ENCODE results near the gene C1S. TPM values are rescaled to one million over a fixed set of nuclear protein-coding genes. Genes with fewer than 3 reads are reported as not detected.
"Not testable (repeated sequence)": the region's sequence is repeated elsewhere in the genome, so short reads cannot be mapped to it uniquely, and the experiment has no call there.

The C1S gene
- total RNA-seq, 3 donors from 2014 or later (not counting 1 experiment from before 2014, with no cell fraction given), result 1.6 to 1.9 (median 1.9) TPM

- WGBS (ENCODE audit: insufficient coverage), result no CpG with 5 or more reads among the region's 1 CpG
- TF ChIP-seq, protein P1, sequence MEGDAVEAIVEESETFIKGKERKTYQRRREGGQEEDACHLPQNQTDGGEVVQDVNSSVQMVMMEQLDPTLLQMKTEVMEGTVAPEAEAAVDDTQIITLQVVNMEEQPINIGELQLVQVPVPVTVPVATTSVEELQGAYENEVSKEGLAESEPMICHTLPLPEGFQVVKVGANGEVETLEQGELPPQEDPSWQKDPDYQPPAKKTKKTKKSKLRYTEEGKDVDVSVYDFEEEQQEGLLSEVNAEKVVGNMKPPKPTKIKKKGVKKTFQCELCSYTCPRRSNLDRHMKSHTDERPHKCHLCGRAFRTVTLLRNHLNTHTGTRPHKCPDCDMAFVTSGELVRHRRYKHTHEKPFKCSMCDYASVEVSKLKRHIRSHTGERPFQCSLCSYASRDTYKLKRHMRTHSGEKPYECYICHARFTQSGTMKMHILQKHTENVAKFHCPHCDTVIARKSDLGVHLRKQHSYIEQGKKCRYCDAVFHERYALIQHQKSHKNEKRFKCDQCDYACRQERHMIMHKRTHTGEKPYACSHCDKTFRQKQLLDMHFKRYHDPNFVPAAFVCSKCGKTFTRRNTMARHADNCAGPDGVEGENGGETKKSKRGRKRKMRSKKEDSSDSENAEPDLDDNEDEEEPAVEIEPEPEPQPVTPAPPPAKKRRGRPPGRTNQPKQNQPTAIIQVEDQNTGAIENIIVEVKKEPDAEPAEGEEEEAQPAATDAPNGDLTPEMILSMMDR (IDR thresholded peaks at IDR 0.05), result no peak
- Histone ChIP-seq H3K4me3 (ENCODE audit: low read length) (no peak overlapping the region), H3K9me3 (ENCODE audit: control insufficient read depth, insufficient read depth, low read length) (no peaks in the 10 kb centered on the region), H3K4me1 (ENCODE audit: control insufficient read depth, insufficient read depth, low read length) (peaks cover 23% of the 10 kb centered on the region), H3K27ac (ENCODE audit: low read length) (no peak overlapping the region), H3K27me3 (ENCODE audit: control insufficient read depth, insufficient read depth, low read length) (no peaks in the 10 kb centered on the region), H3K36me3 (ENCODE audit: control insufficient read depth, insufficient read depth, low read length) (peaks cover 5% of the 10 kb centered on the region)
- H3K9me3 Mint-ChIP-seq, result peaks cover 2 to 5% of the 10 kb centered on the region in 2 donors
- DNase-seq (no peak), ATAC-seq (no peak)
- peaks cover 13% of the 10 kb centered on the region for H3K36me3 Mint-ChIP-seq
- peak overlapping the region; percentile 67 for H3K4me3 Mint-ChIP-seq
- no peaks in the 10 kb centered on the region for H3K27me3 Mint-ChIP-seq (ENCODE audit: low read depth in 2 of 2)
- peaks cover 53 to 60% of the 10 kb centered on the region in 2 donors for H3K4me1 Mint-ChIP-seq
- H3K27ac Mint-ChIP-seq, result peak overlapping the region; percentile 29 to 37
- intact Hi-C loops (cut with micrococcal nuclease), result loop anchor here (5.0 kb wide), 1 partner anchor 89 kb away; the partner anchor contains the start of gene LPCAT3
These were observed 45.6 kb downstream of the C1S start for GRCh38 chr12:7106082-7106481.

DNA sequence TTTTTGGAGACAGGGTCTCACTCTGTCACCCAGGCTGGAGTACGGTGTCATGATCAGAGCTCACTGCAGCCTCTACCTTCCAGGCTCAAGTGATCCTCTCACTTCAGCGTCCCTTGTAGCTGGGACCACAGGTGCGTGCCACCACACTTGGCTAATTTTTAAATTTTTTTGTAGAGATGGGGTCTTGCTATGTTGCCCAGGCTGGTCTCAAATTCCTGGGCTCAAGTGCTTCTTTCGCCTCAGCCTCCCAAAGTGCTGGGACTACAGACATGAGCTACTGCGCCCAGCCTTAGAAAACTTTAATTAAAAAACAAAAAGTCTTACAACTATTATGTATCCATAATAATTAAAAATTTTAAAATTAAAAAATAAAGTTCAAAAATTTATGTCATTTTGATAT is 46.7 kb downstream of the C1S start:
- Mint-ChIP-seq H3K36me3 (peaks cover 13% of the 10 kb centered on the region), H3K27ac (peak overlapping the region in 1 of 2 donors; percentile 37), H3K4me1 (peaks cover 53 to 58% of the 10 kb centered on the region in 2 donors)
- not testable (repeated sequence) for H3K4me3 ChIP-seq (ENCODE audit: low read length); H3K4me3 Mint-ChIP-seq; H3K9me3 ChIP-seq (ENCODE audit: control insufficient read depth, insufficient read depth, low read length); H3K27ac ChIP-seq (ENCODE audit: low read length); DNase-seq; H3K27me3 Mint-ChIP-seq (ENCODE audit: low read depth in 2 of 2); ATAC-seq; H3K27me3 ChIP-seq (ENCODE audit: control insufficient read depth, insufficient read depth, low read length); H3K36me3 ChIP-seq (ENCODE audit: control insufficient read depth, insufficient read depth, low read length); H3K9me3 Mint-ChIP-seq
- intact Hi-C loops (cut with micrococcal nuclease), result loop anchor here (5.0 kb wide), 1 partner anchor 90 kb away; the partner anchor contains the start of gene LPCAT3
- WGBS (ENCODE audit: insufficient coverage), result 100% methylated on average over 2 of the region's 5 CpGs
- H3K4me1 ChIP-seq (ENCODE audit: control insufficient read depth, insufficient read depth, low read length), result peaks cover 23% of the 10 kb centered on the region

- Mint-ChIP-seq H3K4me3 (peak overlapping the region; percentile 92), H3K36me3 (peaks cover 13% of the 10 kb centered on the region), H3K27ac (peak overlapping the region; percentile 84 to 96), H3K4me1 (peaks cover 50 to 54% of the 10 kb centered on the region in 2 donors), H3K27me3 (ENCODE audit: low read depth in 2 of 2) (no peaks in the 10 kb centered on the region), H3K9me3 (peaks cover 2 to 5% of the 10 kb centered on the region in 2 donors)
- intact Hi-C loops (cut with micrococcal nuclease), result loop anchor here (5.0 kb wide), 1 partner anchor 90 kb away; the partner anchor contains the start of gene LPCAT3
- no peaks in the 10 kb centered on the region for H3K9me3 ChIP-seq (ENCODE audit: control insufficient read depth, insufficient read depth, low read length)
- DNase-seq (no peak), ATAC-seq (no peak)
- H3K4me3 ChIP-seq (ENCODE audit: low read length), result peak overlapping the region; percentile 65
- H3K27me3 ChIP-seq (ENCODE audit: control insufficient read depth, insufficient read depth, low read length), result no peaks in the 10 kb centered on the region
- no peaks in the 10 kb centered on the region for H3K36me3 ChIP-seq (ENCODE audit: control insufficient read depth, insufficient read depth, low read length)
- H3K4me1 ChIP-seq (ENCODE audit: control insufficient read depth, insufficient read depth, low read length), result peaks cover 23% of the 10 kb centered on the region
- H3K27ac ChIP-seq (ENCODE audit: low read length), result peak overlapping the region; percentile 72
- TF ChIP-seq, protein P1 (IDR thresholded peaks at IDR 0.05), result no peak
- 52% methylated on average over 1 of the region's 3 CpGs for WGBS (ENCODE audit: insufficient coverage)
These were observed 47.1 kb downstream of the C1S start for GRCh38 chr12:7107636-7108002.

DNA sequence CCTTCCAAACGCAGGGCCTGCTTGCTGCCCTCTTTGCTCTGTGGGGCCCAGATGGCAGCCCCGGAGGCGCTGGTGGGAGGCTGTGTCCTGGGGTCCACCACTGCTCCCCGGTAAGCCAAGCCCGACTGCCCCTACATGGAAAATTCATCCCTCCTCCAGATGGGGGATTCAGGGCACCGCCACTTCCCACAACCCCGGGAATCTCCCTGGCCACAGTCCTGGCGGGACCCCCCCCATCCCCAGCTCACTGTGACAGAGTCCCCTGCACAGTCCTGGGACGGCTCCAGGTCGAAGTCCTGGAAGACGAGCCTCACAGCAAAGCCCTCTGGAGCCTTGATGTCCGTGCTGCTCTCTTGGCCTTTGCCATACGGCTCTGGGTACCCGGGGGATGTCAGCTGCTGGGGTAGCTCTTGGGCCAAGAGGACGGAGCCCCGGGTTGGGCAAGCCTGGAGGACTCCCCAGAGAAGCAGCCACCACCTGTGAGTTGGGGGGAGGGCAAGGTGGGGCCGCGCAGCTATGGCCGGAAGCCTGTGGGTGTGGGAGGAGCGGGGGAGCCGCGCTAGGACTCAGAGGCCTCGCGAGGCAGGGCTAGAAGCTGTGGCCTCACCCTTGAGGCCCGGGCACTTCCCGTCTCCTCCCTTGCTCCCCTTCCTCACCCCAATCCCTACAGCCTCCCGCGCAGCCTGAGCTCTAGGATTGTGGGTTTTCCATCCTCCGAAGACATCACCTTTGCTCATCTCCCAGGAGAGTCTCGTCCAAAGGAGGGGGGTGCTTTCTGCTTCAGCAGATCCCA is 47.7 kb downstream of the C1S start:
- peaks cover 44 to 50% of the 10 kb centered on the region in 2 donors for H3K4me1 Mint-ChIP-seq
- intact Hi-C loops (cut with micrococcal nuclease), result loop anchor here (5.0 kb wide), 1 partner anchor 91 kb away; the partner anchor contains the start of gene LPCAT3
- Histone ChIP-seq H3K36me3 (ENCODE audit: control insufficient read depth, insufficient read depth, low read length) (no peaks in the 10 kb centered on the region), H3K4me1 (ENCODE audit: control insufficient read depth, insufficient read depth, low read length) (peaks cover 24% of the 10 kb centered on the region), H3K27ac (ENCODE audit: low read length) (peak overlapping the region; percentile 72), H3K4me3 (ENCODE audit: low read length) (peak overlapping the region; percentile 65), H3K9me3 (ENCODE audit: control insufficient read depth, insufficient read depth, low read length) (no peaks in the 10 kb centered on the region), H3K27me3 (ENCODE audit: control insufficient read depth, insufficient read depth, low read length) (no peaks in the 10 kb centered on the region)
- peaks cover 2 to 5% of the 10 kb centered on the region in 2 donors for H3K9me3 Mint-ChIP-seq
- H3K27ac Mint-ChIP-seq, result peak overlapping the region; percentile 84 to 96
- ATAC-seq (peak; percentile 87 to 90 (median 89)), DNase-seq (peak; percentile 53 to 80)
- 3% methylated on average over 29 of the region's 30 CpGs for whole genome bisulfite sequencing (ENCODE audit: insufficient coverage)
- H3K36me3 Mint-ChIP-seq, result peaks cover 13% of the 10 kb centered on the region
- H3K27me3 Mint-ChIP-seq (ENCODE audit: low read depth in 2 of 2), result no peaks in the 10 kb centered on the region
- peak overlapping the region; percentile 92 for H3K4me3 Mint-ChIP-seq
- TF ChIP-seq, protein P1 (IDR thresholded peaks at IDR 0.05), result no peak
